D721Med (cell line): ENCODE results near the gene CDH10.

Experiments
- DNase-seq: peaks from one replicate; pipeline ENCODE4 v3.0.0; 2011; ENCODE audit warnings: low spot score; ENCODE audit not compliant: insufficient read length
- FAIRE-seq: peaks from 2 replicates; lab custom pipeline; 2011; peaks lifted over from hg19 to GRCh38; lab: Jason Lieb, UNC
- TF ChIP-seq, protein P1 (sequence below): IDR thresholded peaks from 2 replicates; pipeline ENCODE4 v1.5.1; 2012; ENCODE audit warnings: mild to moderate bottlenecking, control low read depth; ENCODE audit not compliant: insufficient read depth; ENCODE audit errors: missing control alignments

Gene CDH10

DNA sequence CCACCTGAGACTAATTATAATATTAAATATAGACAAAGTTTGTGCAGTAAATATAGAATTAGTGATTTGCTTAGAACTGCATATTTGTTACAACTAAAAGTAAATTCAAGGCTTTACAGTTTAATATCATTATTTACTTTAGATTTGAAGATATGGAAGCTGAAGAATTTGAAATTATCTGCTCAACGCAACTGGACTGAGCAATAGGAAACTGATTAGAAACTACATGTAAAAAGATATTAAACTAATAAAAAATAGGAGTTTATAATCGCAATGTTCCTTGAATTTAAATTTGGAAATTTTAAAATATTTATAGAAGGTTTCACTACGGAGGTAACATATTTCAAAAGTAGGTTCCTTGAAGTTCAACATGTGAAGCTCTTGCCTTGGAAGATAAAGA, 55.2 kb downstream of the CDH10 start:
- DNase-seq (no peak), FAIRE-seq (no peak)

GRCh38 chr5:24585751-24586150, 59.0 kb downstream of the CDH10 start:
- no peak for FAIRE-seq
- no peak for DNase-seq
- TF ChIP-seq, protein P1, sequence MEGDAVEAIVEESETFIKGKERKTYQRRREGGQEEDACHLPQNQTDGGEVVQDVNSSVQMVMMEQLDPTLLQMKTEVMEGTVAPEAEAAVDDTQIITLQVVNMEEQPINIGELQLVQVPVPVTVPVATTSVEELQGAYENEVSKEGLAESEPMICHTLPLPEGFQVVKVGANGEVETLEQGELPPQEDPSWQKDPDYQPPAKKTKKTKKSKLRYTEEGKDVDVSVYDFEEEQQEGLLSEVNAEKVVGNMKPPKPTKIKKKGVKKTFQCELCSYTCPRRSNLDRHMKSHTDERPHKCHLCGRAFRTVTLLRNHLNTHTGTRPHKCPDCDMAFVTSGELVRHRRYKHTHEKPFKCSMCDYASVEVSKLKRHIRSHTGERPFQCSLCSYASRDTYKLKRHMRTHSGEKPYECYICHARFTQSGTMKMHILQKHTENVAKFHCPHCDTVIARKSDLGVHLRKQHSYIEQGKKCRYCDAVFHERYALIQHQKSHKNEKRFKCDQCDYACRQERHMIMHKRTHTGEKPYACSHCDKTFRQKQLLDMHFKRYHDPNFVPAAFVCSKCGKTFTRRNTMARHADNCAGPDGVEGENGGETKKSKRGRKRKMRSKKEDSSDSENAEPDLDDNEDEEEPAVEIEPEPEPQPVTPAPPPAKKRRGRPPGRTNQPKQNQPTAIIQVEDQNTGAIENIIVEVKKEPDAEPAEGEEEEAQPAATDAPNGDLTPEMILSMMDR: no peak

More for the DNA sequence above, 55.2 kb downstream of the CDH10 start:
- TF ChIP-seq, protein P1: no peak

- FAIRE-seq (no peak), DNase-seq (no peak)
- TF ChIP-seq, protein P1: no peak
Observed at GRCh38 chr5:24571302-24571701, 73.5 kb downstream of the CDH10 start.

DNA sequence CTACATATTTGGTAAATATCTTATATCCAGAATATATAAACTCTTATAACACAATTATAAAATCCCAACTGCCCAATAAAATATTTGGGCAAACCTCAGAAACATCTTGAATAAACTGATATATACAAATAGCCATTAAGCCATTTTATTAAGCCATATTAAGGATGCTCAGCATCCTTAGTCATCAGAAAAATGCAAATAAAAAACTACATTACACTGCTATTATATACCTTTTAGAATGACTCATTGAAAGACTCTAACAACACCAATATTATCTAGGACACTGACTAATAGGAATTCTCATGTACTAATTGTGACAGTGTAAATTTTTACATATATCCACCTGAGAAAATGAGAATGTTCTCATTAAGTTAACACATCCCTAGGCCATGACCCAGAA, 77.8 kb downstream of the CDH10 start:
- TF ChIP-seq, protein P1: no peak
- FAIRE-seq: no peak

DNA sequence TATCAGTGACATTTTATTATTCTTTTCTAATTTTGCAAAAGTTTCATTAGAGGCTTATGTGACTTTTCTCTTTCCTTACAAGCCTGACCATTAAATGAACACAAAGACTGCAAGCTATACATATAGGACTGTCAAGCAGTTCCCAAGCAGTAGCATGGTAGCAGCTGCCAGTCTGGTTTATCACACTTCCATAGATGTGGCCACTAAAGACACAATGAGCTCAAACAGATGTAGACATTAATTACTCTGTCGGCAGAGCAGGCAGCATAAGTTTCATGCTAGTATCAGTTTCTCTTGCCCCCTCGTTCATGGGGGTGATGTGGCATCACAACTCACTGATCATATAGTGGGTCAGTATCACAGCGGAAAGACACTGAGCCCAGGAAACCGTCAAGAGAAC, 89.5 kb downstream of the CDH10 start:
- no peak for DNase-seq
- FAIRE-seq: peak; percentile 64
- TF ChIP-seq, protein P1: no peak

More for the DNA sequence above, 77.8 kb downstream of the CDH10 start:
- DNase-seq: no peak

DNA sequence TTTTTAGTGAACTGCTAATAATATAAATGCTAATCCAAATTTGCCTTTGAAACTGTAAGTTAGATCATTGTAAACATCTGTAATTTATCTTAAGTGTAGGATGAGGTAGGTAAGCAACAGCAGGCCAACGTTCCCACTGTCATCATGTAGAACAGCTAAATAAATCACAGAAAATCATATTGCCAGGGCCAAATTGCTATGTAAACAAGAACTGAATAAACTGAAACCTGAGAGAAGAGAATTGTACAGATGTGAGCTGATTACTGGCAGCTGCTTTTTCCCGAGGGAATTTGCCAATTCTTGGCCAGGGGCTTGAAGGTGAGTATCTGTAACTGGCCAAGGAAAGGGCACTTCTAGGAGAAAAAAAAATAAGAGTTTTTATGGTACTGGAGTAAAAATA, 97.6 kb downstream of the CDH10 start:
- FAIRE-seq (no peak), DNase-seq (no peak)
- TF ChIP-seq, protein P1: no peak

GRCh38 chr5:24539613-24540012, 105.2 kb downstream of the CDH10 start:
- FAIRE-seq: no peak
- no peak for DNase-seq
- TF ChIP-seq, protein P1: no peak
